Measurements from ENCODE around the gene PLPPR3.
"Not testable (repeated sequence)": the region's sequence is repeated elsewhere in the genome, so short reads cannot be mapped to it uniquely, and the experiment has no call there.

The PLPPR3 gene

DNA sequence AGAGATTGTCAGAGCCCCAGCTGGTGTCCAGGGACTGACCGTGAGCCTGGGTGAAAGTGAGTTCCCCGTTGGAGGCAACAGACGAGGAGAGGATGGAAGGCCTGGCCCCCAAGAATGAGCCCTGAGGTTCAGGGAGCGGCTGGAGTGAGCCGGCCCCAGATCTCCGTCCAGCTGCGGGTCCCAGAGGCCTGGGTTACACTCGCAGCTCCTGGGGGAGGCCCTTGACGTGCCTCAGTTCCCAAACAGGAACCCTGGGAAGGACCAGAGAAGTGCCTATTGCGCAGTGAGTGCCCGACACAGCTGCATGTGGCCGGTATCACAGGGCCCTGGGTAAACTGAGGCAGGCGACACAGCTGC, 29.2 kb upstream of the PLPPR3 start:
- H3K4me1 ChIP-seq (ENCODE audit: control insufficient read depth, insufficient read depth, low read length) = no peaks in the 10 kb centered on the region
- peaks cover 42% of the 10 kb centered on the region for H3K27me3 ChIP-seq (ENCODE audit: control insufficient read depth, insufficient read depth, low read length)
- no peak overlapping the region for H3K9ac ChIP-seq (ENCODE audit: low read length)
- H3K9me3 ChIP-seq (ENCODE audit: control insufficient read depth, low read length) = no peaks in the 10 kb centered on the region
- no peak overlapping the region for H3K4me3 ChIP-seq (ENCODE audit: low read length)
- H3K36me3 ChIP-seq (ENCODE audit: control insufficient read depth, insufficient read depth, low read length) = no peaks in the 10 kb centered on the region

DNA sequence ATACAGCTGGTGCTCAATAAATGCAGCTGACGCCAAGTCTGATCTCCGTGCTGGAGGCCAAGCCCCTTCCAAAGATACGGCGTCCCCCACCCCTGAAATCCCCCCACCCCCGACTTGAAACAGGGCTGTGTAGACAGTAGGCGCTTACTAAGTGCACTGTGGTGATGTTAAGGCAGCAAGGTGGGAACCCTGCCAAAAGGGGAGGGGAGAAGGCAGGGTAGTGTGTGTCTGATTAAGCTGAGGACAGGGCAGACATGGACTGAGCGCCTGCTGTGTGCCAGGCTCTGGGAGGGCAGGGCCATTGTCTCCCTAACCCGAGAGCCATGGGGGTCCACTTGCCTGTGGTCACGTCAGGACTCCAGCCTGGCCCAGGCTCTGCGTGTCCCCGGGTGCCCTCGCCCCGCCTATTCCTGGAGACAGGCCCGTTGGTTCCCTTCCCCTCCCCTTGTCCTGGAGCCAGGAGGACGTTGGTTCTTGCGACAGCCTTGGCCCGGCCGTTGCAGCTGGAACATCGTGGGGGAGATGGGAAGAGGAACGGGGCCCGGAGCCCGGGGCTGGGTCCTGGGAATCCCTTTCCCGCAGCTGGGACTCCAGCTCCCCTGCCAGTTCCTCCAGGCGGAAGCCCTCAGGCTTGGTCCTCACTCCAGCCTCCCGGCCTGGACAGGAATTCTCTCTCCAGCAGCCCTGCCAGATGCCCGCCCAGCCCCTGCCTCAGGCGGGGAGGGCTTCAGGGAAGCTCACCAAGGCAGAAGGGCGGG, 28.6 kb upstream of the PLPPR3 start:
- peaks cover 46% of the 10 kb centered on the region for H3K27me3 ChIP-seq (ENCODE audit: control insufficient read depth, insufficient read depth, low read length)
- no peak overlapping the region for H3K4me3 ChIP-seq (ENCODE audit: low read length)

DNA sequence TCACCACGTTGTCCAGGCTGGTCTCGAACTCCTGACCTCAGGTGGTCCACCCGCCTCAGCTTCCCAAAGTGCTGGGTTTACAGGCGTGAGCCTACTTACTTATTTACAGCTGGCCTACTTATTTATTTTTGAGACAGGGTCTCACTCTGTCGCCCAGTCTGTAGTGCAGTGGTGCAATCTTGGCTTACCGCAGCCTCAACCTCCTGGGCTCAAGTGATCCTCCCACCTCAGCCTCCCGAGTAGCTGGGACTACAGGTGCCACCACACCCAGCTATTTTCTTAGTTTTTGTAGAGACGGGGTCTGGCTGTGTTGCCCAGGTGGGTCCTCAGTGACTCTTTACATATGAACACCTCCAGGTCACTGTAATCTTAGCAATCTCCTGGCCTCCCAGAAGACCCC, 27.4 kb upstream of the PLPPR3 start:
- H3K4me1 ChIP-seq (ENCODE audit: control insufficient read depth, insufficient read depth, low read length); H3K9ac ChIP-seq (ENCODE audit: low read length): not testable (repeated sequence)

More for the DNA sequence above, 28.6 kb upstream of the PLPPR3 start:
- Histone ChIP-seq H3K9me3 (ENCODE audit: control insufficient read depth, low read length) (no peaks in the 10 kb centered on the region), H3K4me1 (ENCODE audit: control insufficient read depth, insufficient read depth, low read length) (no peaks in the 10 kb centered on the region), H3K36me3 (ENCODE audit: control insufficient read depth, insufficient read depth, low read length) (no peaks in the 10 kb centered on the region), H3K9ac (ENCODE audit: low read length) (no peak overlapping the region)

DNA sequence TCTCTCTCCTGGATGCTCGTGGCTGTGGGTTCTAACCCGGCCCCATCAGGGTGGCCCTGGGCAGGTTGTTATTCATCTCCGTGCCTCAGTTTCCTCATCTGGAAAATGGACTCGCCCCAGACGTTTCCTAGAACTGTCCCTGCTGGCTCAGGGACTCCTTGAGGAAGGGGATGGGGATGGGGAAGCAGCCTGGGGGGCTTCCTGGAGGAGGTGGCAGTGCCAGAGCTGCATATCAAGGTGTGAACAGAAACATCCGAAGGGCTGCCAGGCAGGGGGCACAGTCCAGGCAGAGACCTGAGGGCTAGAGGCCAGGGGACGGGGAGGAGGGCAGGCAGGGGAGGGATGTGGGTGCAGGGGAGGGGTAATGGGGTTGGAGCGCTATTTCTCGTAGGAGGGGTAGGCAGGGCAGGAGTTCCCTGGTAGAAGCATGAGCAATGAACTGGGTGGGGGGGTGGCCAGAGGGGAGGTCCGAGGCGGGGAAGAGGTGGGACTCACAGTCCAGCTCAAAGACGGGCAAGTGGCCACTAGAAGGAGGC, 26.7 kb upstream of the PLPPR3 start:
- no peaks in the 10 kb centered on the region for H3K36me3 ChIP-seq (ENCODE audit: control insufficient read depth, insufficient read depth, low read length)
- no peaks in the 10 kb centered on the region for H3K4me1 ChIP-seq (ENCODE audit: control insufficient read depth, insufficient read depth, low read length)
- H3K27me3 ChIP-seq (ENCODE audit: control insufficient read depth, insufficient read depth, low read length) = peaks cover 55% of the 10 kb centered on the region

More for the DNA sequence above, 27.4 kb upstream of the PLPPR3 start:
- H3K4me3 ChIP-seq (ENCODE audit: low read length); H3K9me3 ChIP-seq (ENCODE audit: control insufficient read depth, low read length); H3K36me3 ChIP-seq (ENCODE audit: control insufficient read depth, insufficient read depth, low read length): not testable (repeated sequence)
- peaks cover 50% of the 10 kb centered on the region for H3K27me3 ChIP-seq (ENCODE audit: control insufficient read depth, insufficient read depth, low read length)

DNA sequence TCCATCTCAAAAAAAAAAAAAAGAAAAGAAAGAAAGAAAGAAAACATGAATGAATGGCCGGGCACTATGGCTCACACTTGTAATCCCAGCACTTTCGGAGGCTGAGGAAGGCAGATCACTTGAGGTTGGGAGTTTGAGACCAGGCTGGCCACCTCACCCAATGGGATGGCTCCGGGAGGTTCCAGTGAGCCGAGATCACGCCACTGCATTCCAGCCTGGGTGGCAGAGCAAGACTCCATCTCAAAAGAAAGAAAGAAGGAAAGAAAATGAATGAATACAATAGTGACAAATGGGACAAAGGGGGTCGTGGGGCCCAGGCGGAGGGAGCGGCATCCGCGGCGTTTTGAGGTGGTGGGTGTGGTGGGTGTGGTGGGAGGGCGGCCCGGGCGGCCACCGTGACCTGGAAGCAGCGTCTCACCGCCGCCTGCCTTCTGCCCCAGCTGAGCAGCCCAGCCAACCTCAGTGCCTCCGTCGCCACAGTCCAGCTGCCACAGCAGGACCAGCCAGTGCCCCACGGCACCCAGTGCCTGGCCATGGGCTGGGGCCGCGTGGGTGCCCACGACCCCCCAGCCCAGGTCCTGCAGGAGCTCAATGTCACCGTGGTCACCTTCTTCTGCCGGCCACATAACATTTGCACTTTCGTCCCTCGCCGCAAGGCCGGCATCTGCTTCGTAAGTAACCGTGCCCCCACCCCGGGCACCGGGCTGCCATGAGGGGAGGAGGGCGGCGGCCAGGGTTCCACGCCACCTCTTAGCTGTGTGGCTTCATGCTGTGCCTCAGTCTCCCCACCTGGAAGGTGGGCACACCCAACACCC, 24.2 kb upstream of the PLPPR3 start:
- Histone ChIP-seq H3K36me3 (ENCODE audit: control insufficient read depth, insufficient read depth, low read length) (no peaks in the 10 kb centered on the region), H3K9me3 (ENCODE audit: control insufficient read depth, low read length) (no peaks in the 10 kb centered on the region), H3K9ac (ENCODE audit: low read length) (no peak overlapping the region), H3K27me3 (ENCODE audit: control insufficient read depth, insufficient read depth, low read length) (peaks cover 55% of the 10 kb centered on the region), H3K4me3 (ENCODE audit: low read length) (no peak overlapping the region), H3K4me1 (ENCODE audit: control insufficient read depth, insufficient read depth, low read length) (no peaks in the 10 kb centered on the region)

More for the DNA sequence above, 26.7 kb upstream of the PLPPR3 start:
- Histone ChIP-seq H3K4me3 (ENCODE audit: low read length) (no peak overlapping the region), H3K9me3 (ENCODE audit: control insufficient read depth, low read length) (no peaks in the 10 kb centered on the region), H3K9ac (ENCODE audit: low read length) (no peak overlapping the region)

DNA sequence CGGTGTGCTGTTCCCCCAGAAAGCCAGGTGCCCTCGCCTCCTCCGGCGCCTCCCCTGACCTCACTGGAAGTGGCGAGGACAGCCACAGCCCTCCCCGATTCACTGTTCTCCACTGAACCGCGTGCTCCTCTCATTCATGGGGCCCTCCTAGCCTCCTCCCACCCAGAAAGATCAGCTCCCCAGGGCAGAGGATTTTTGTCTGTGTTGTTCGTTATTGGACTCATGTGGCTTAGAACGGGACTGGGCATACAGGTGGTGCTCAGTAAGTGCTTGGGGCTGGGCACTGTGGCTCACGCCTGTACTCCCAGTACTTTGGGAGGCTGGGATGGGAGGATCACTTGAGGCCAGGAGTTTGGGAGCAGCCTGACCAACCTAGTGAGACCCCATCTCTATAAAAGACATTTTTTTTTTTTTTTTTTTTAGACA, 22.8 kb upstream of the PLPPR3 start:
- Histone ChIP-seq H3K9ac (ENCODE audit: low read length) (no peak overlapping the region), H3K27me3 (ENCODE audit: control insufficient read depth, insufficient read depth, low read length) (peaks cover 60% of the 10 kb centered on the region), H3K36me3 (ENCODE audit: control insufficient read depth, insufficient read depth, low read length) (no peaks in the 10 kb centered on the region), H3K4me3 (ENCODE audit: low read length) (no peak overlapping the region), H3K4me1 (ENCODE audit: control insufficient read depth, insufficient read depth, low read length) (no peaks in the 10 kb centered on the region), H3K9me3 (ENCODE audit: control insufficient read depth, low read length) (no peaks in the 10 kb centered on the region)

DNA sequence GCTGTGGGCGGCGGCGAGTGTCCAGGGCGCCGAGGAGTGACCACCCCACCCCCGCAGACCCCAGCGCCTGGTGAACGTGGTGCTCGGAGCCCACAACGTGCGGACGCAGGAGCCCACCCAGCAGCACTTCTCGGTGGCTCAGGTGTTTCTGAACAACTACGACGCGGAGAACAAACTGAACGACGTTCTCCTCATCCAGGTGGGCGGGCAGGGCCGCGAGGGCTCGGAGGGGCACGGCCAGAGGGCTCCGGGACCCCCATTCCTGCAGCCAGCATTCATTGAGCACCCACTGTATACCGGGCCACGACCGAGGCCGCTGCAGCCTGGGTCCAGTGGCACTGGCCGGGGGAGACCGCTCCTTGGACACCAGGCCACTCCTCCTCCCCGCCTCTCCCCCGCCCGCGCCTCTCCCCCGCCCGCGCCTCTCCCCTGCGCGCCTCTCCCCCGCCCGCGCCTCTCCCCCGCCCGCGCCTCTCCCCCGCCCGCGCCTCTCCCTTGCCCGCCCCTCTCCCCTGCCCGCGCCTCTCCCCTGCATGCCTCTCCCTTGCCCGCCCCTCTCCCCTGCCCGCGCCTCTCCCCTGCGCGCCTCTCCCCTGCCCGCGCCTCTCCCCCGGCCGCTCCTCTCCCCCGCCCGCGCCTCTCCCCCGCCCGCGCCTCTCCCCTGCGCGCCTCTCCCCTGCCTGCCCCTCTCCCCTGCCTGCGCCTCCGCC, 22.2 kb upstream of the PLPPR3 start:
- Histone ChIP-seq H3K9ac (ENCODE audit: low read length) (no peak overlapping the region), H3K36me3 (ENCODE audit: control insufficient read depth, insufficient read depth, low read length) (no peaks in the 10 kb centered on the region), H3K27me3 (ENCODE audit: control insufficient read depth, insufficient read depth, low read length) (peaks cover 60% of the 10 kb centered on the region), H3K9me3 (ENCODE audit: control insufficient read depth, low read length) (no peaks in the 10 kb centered on the region), H3K4me1 (ENCODE audit: control insufficient read depth, insufficient read depth, low read length) (peaks cover 3% of the 10 kb centered on the region), H3K4me3 (ENCODE audit: low read length) (no peak overlapping the region)

DNA sequence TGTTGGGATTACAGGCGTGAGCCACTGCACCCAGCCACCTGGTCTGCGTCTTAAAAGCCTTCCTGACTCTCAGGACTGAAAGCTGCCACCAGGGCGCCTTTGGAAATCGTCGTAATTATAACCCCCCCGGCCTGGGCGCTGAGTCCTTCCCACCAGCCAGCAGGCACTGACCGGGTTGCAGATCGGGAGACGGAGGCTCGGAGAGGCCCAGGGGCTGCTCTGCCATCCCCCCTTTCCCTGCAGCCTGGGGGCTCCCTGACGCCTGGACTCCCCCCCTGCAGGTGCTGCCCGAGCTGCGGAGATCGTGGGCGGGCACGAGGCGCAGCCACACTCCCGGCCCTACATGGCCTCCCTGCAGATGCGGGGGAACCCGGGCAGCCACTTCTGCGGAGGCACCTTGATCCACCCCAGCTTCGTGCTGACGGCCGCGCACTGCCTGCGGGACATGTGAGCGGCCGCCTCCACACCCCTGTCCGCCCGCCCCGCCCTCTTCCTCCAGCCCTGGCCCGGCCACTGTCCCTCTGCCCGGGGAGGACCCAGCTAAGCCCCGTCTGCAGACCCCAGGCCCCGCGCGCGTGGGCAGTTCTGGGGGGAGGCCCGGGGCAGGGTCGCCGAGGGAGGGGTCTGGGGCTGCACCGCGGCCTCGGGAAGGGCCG, 21.6 kb upstream of the PLPPR3 start:
- Histone ChIP-seq H3K9ac (ENCODE audit: low read length) (no peak overlapping the region), H3K9me3 (ENCODE audit: control insufficient read depth, low read length) (no peaks in the 10 kb centered on the region), H3K4me1 (ENCODE audit: control insufficient read depth, insufficient read depth, low read length) (peaks cover 4% of the 10 kb centered on the region), H3K27me3 (ENCODE audit: control insufficient read depth, insufficient read depth, low read length) (peaks cover 55% of the 10 kb centered on the region), H3K36me3 (ENCODE audit: control insufficient read depth, insufficient read depth, low read length) (no peaks in the 10 kb centered on the region), H3K4me3 (ENCODE audit: low read length) (no peak overlapping the region)

DNA sequence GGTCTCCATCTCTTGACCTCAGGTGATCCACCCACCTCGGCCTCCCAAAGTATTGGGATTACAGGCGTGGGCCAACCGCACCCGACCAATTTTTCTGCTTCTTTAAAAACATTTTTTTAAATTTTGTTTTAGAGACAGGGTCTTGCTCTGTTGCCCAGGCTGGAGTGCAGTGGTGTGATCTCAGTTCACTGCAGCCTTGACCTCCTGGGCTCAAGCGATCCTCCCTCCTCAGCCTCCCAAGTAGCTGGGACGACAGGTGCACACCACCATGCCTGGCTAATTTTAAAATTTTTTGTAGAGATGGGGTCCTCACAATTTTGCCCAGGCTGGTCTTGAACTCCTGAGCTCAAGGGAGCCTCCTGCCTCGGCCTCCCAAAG, 21.0 kb upstream of the PLPPR3 start:
- not testable (repeated sequence) for H3K4me1 ChIP-seq (ENCODE audit: control insufficient read depth, insufficient read depth, low read length); H3K36me3 ChIP-seq (ENCODE audit: control insufficient read depth, insufficient read depth, low read length); H3K4me3 ChIP-seq (ENCODE audit: low read length); H3K9ac ChIP-seq (ENCODE audit: low read length); H3K9me3 ChIP-seq (ENCODE audit: control insufficient read depth, low read length)
- peaks cover 50% of the 10 kb centered on the region for H3K27me3 ChIP-seq (ENCODE audit: control insufficient read depth, insufficient read depth, low read length)

DNA sequence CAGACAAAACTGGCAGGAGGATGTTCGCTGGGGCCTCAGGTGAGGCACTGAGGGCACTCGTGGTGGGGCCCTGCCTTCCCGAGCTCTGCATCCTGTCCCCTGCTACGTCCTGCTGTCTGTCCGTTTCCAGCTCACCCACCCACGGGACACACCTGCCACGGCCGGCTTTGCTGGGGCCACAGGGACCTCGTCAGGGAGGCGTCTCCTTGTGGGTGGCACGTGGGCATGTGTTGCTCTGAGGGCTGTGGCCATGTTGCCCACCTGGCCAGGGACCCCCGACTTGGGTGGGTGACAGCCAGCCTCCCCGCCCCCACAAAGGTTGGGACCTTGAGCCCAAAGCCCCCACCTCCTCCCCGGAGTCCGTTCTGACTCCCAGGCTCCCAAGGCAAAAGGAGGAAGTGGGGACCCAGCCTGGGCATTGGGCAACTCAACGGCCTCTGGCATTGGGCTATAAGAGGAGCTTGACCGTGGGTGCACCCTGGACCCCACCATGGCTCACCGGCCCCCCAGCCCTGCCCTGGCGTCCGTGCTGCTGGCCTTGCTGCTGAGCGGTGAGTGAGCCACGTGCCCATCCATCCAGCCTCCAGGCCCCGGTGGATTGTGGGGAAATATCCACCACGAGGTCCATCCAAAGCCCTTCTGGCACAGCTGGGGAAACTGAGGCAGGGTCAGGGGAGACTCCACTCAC, 18.9 kb upstream of the PLPPR3 start, which contains the start of gene PRTN3:
PRTN3 (plus strand) TSS at position 481 of the 688 bp plus-strand sequence; CDS start at position 491, 10 bp downstream.
- no peak within 1 kb of the TSS for H3K4me3 ChIP-seq (ENCODE audit: low read length)
- peaks cover 4% of the 10 kb centered on the region for H3K4me1 ChIP-seq (ENCODE audit: control insufficient read depth, insufficient read depth, low read length)
- H3K9me3 ChIP-seq (ENCODE audit: control insufficient read depth, low read length) = no peaks in the 10 kb centered on the region
- peaks cover 51% of the 10 kb centered on the region for H3K27me3 ChIP-seq (ENCODE audit: control insufficient read depth, insufficient read depth, low read length)
- no peak within 1 kb of the TSS for H3K9ac ChIP-seq (ENCODE audit: low read length)
- no peaks in the 10 kb centered on the region for H3K36me3 ChIP-seq (ENCODE audit: control insufficient read depth, insufficient read depth, low read length)

DNA sequence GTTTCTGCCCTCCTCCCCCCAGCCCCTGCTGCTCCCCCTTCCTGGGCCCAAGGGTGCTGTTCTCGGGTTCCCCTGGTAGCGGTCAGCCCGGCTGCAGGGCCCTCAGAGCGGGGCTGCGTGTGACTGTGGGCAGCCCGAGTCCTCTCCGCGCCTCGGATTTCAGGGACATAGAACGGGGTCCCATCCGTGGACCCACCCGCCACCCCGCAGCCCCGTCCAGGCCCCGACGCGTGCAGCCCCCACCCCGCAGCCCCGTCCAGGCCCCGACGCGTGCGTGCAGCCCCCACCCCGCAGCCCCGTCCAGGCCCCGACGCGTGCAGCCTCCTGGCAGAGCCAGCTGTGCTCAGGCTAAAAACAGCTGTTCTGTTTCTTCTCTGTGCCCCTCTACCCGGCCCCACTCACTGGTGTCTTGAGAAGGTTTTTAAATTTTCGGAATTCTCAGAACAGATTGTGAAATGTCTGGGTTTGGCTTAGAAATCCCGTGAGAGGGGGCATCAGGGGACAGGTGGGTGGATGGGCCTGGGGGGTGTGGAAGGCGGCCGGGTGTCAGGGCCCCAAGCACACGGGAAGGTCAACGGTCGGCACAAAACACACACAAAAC, 13.6 kb upstream of the PLPPR3 start:
- Histone ChIP-seq H3K9ac (ENCODE audit: low read length) (no peak overlapping the region), H3K36me3 (ENCODE audit: control insufficient read depth, insufficient read depth, low read length) (no peaks in the 10 kb centered on the region), H3K4me1 (ENCODE audit: control insufficient read depth, insufficient read depth, low read length) (peaks cover 4% of the 10 kb centered on the region), H3K4me3 (ENCODE audit: low read length) (no peak overlapping the region), H3K27me3 (ENCODE audit: control insufficient read depth, insufficient read depth, low read length) (peaks cover 33% of the 10 kb centered on the region), H3K9me3 (ENCODE audit: control insufficient read depth, low read length) (no peaks in the 10 kb centered on the region)

All from mucosa of stomach (tissue), 1 donor.